ENCODE data around the gene SUGT1. TPM values are rescaled to one million over a fixed set of nuclear protein-coding genes. Genes with fewer than 3 reads are reported as not detected.

SUGT1 gene
- total and polyA plus RNA-seq, 2 experiments from 2014 or later: 61.3 to 172 TPM

DNA sequence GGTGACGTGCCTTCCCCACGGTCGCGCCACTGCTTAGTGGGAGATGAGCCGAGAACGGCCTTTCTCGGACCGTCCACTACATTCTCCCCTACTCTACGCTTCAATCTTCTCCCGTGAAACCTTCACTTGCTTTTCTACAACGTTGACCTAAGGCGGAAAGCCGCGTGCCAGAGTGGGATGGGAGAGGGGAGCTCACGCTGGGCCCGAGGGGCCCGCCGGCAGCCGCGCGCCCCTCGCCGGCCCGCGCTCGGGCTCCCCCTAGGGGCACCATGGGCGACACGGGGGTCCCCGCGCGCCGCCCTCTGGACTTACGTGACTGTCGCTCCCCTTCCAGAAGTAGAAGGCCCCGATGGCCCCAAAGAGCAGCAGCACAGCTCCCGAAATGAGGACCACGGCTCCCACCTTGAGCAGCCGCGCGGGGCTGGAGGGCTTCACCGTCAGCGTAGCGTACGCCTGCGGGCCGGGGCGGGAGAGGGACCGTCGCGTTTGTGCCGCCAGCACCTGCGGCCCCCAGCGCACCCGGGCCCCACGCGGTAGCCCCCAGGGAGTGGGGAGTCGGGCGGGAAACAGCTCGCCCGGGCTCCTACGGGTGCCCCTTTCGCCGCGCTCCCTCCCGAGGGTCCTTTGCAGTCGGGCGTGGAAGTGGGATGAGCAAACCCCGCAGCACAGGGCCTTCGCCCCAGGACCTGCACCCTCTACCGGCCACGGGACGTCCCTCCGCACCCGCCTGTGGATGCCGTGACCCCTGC, 86.3 kb downstream of the SUGT1 start:
- Histone ChIP-seq H3K4me1 (ENCODE audit: insufficient read depth) (peaks cover 38% of the 10 kb centered on the region), H3K4me3 (peak overlapping the region; percentile 82), H3K4me2 (peak overlapping the region; percentile 80), H3K36me3 (ENCODE audit: insufficient read depth) (no peaks in the 10 kb centered on the region), H3K9me2 (ENCODE audit: insufficient read depth) (no peaks in the 10 kb centered on the region), H4K20me1 (replicated peaks; ENCODE audit: insufficient read depth) (no peaks in the 10 kb centered on the region), H3K27ac (ENCODE audit: low read depth) (peak overlapping the region; percentile 78; the same call in 1 of the 2 replicates), H3K79me2 (replicated peaks; ENCODE audit: insufficient read depth) (peaks cover 18% of the 10 kb centered on the region; the same call in 1 of the 2 replicates), H2AFZ (peak overlapping the region; percentile 84), H3K27me3 (ENCODE audit: insufficient read depth) (no peaks in the 10 kb centered on the region), H3F3A (replicated peaks; ENCODE audit: low read depth) (0 out of 2 replicates have a peak, but pooled peaks cover 4% of the 10 kb centered on the region)
- TF ChIP-seq, protein P1, sequence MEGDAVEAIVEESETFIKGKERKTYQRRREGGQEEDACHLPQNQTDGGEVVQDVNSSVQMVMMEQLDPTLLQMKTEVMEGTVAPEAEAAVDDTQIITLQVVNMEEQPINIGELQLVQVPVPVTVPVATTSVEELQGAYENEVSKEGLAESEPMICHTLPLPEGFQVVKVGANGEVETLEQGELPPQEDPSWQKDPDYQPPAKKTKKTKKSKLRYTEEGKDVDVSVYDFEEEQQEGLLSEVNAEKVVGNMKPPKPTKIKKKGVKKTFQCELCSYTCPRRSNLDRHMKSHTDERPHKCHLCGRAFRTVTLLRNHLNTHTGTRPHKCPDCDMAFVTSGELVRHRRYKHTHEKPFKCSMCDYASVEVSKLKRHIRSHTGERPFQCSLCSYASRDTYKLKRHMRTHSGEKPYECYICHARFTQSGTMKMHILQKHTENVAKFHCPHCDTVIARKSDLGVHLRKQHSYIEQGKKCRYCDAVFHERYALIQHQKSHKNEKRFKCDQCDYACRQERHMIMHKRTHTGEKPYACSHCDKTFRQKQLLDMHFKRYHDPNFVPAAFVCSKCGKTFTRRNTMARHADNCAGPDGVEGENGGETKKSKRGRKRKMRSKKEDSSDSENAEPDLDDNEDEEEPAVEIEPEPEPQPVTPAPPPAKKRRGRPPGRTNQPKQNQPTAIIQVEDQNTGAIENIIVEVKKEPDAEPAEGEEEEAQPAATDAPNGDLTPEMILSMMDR (conservative IDR thresholded peaks at IDR 0.05; ENCODE audit: low read depth in 2 of 2): peak; percentile 65 to 67
- no peak for TF ChIP-seq JUNB (IDR thresholded peaks at IDR 0.05; ENCODE audit: unreplicated experiment)
- peak; percentile 41; the same call in 1 of the 2 replicates for TF ChIP-seq CREB1 (CRISPR knock-in tag; IDR thresholded peaks at IDR 0.05; ENCODE audit: low read depth)
- peak; percentile 57; the same call in 1 of the 2 replicates for TF ChIP-seq POLR2AphosphoS5 (IDR thresholded peaks at IDR 0.05; ENCODE audit: low read depth)
- TF ChIP-seq, protein P2, sequence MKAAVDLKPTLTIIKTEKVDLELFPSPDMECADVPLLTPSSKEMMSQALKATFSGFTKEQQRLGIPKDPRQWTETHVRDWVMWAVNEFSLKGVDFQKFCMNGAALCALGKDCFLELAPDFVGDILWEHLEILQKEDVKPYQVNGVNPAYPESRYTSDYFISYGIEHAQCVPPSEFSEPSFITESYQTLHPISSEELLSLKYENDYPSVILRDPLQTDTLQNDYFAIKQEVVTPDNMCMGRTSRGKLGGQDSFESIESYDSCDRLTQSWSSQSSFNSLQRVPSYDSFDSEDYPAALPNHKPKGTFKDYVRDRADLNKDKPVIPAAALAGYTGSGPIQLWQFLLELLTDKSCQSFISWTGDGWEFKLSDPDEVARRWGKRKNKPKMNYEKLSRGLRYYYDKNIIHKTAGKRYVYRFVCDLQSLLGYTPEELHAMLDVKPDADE (IDR thresholded peaks at IDR 0.05): no peak
- TF ChIP-seq STAT1 (IDR thresholded peaks at IDR 0.05; ENCODE audit: unreplicated experiment): no peak
- TF ChIP-seq EZH2 (IDR thresholded peaks at IDR 0.05; ENCODE audit: low read depth, unreplicated experiment): no peak
- TF ChIP-seq, protein P3, sequence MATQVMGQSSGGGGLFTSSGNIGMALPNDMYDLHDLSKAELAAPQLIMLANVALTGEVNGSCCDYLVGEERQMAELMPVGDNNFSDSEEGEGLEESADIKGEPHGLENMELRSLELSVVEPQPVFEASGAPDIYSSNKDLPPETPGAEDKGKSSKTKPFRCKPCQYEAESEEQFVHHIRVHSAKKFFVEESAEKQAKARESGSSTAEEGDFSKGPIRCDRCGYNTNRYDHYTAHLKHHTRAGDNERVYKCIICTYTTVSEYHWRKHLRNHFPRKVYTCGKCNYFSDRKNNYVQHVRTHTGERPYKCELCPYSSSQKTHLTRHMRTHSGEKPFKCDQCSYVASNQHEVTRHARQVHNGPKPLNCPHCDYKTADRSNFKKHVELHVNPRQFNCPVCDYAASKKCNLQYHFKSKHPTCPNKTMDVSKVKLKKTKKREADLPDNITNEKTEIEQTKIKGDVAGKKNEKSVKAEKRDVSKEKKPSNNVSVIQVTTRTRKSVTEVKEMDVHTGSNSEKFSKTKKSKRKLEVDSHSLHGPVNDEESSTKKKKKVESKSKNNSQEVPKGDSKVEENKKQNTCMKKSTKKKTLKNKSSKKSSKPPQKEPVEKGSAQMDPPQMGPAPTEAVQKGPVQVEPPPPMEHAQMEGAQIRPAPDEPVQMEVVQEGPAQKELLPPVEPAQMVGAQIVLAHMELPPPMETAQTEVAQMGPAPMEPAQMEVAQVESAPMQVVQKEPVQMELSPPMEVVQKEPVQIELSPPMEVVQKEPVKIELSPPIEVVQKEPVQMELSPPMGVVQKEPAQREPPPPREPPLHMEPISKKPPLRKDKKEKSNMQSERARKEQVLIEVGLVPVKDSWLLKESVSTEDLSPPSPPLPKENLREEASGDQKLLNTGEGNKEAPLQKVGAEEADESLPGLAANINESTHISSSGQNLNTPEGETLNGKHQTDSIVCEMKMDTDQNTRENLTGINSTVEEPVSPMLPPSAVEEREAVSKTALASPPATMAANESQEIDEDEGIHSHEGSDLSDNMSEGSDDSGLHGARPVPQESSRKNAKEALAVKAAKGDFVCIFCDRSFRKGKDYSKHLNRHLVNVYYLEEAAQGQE (IDR thresholded peaks at IDR 0.05; ENCODE audit: unreplicated experiment): no peak
- TF ChIP-seq NANOG (IDR thresholded peaks at IDR 0.05; ENCODE audit: borderline replicate concordance): no peak
- no peak for TF ChIP-seq ZNF114 (CRISPR knock-in tag; IDR thresholded peaks at IDR 0.05)
- TF ChIP-seq, protein P4, sequence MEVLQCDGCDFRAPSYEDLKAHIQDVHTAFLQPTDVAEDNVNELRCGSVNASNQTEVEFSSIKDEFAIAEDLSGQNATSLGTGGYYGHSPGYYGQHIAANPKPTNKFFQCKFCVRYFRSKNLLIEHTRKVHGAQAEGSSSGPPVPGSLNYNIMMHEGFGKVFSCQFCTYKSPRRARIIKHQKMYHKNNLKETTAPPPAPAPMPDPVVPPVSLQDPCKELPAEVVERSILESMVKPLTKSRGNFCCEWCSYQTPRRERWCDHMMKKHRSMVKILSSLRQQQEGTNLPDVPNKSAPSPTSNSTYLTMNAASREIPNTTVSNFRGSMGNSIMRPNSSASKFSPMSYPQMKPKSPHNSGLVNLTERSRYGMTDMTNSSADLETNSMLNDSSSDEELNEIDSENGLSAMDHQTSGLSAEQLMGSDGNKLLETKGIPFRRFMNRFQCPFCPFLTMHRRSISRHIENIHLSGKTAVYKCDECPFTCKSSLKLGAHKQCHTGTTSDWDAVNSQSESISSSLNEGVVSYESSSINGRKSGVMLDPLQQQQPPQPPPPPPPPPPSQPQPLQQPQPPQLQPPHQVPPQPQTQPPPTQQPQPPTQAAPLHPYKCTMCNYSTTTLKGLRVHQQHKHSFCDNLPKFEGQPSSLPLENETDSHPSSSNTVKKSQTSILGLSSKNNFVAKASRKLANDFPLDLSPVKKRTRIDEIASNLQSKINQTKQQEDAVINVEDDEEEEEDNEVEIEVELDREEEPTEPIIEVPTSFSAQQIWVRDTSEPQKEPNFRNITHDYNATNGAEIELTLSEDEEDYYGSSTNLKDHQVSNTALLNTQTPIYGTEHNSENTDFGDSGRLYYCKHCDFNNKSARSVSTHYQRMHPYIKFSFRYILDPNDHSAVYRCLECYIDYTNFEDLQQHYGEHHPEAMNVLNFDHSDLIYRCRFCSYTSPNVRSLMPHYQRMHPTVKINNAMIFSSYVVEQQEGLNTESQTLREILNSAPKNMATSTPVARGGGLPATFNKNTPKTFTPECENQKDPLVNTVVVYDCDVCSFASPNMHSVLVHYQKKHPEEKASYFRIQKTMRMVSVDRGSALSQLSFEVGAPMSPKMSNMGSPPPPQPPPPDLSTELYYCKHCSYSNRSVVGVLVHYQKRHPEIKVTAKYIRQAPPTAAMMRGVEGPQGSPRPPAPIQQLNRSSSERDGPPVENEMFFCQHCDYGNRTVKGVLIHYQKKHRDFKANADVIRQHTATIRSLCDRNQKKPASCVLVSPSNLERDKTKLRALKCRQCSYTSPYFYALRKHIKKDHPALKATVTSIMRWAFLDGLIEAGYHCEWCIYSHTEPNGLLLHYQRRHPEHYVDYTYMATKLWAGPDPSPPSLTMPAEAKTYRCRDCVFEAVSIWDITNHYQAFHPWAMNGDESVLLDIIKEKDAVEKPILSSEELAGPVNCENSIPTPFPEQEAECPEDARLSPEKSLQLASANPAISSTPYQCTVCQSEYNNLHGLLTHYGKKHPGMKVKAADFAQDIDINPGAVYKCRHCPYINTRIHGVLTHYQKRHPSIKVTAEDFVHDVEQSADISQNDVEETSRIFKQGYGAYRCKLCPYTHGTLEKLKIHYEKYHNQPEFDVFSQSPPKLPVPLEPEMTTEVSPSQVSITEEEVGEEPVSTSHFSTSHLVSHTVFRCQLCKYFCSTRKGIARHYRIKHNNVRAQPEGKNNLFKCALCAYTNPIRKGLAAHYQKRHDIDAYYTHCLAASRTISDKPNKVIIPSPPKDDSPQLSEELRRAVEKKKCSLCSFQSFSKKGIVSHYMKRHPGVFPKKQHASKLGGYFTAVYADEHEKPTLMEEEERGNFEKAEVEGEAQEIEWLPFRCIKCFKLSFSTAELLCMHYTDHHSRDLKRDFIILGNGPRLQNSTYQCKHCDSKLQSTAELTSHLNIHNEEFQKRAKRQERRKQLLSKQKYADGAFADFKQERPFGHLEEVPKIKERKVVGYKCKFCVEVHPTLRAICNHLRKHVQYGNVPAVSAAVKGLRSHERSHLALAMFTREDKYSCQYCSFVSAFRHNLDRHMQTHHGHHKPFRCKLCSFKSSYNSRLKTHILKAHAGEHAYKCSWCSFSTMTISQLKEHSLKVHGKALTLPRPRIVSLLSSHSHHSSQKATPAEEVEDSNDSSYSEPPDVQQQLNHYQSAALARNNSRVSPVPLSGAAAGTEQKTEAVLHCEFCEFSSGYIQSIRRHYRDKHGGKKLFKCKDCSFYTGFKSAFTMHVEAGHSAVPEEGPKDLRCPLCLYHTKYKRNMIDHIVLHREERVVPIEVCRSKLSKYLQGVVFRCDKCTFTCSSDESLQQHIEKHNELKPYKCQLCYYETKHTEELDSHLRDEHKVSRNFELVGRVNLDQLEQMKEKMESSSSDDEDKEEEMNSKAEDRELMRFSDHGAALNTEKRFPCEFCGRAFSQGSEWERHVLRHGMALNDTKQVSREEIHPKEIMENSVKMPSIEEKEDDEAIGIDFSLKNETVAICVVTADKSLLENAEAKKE (CRISPR knock-in tag; IDR thresholded peaks at IDR 0.05): no peak
- no peak for TF ChIP-seq ZNF331 (CRISPR knock-in tag; IDR thresholded peaks at IDR 0.05; ENCODE audit: low read depth)
- Mint-ChIP-seq H3K27ac (peak overlapping the region; percentile 63; the same call in 1 of the 2 replicates), H3K27me3 (ENCODE audit: insufficient read depth, low read depth, poor library complexity) (peaks cover 18% of the 10 kb centered on the region), H3K36me3 (ENCODE audit: low read depth) (peaks cover 27% of the 10 kb centered on the region), H3K4me3 (peak overlapping the region; percentile 82), H3K9me3 (peaks cover 11% of the 10 kb centered on the region; the same call in 2 of the 3 replicates), H3K4me1 (peaks cover 43% of the 10 kb centered on the region)
- ATAC-seq: peak; percentile 75
- peak; percentile 75 for DNase-seq (ENCODE audit: low spot score)

Data from GM23338 (cell line).